Gastrocnemius medialis (tissue), 4 donors: ENCODE measurements around the gene OSBPL10.

Source experiments
- CTCF ChIP-seq, 5 experiments: fragments of 450-650 bp in 3 of 5; fragments of 200-600 bp in 2 of 5; sonication (generic) in 2 of 5; IDR thresholded peaks in 4 of 5; conservative IDR thresholded peaks in 1 of 5; 1 replicate in 4 of 5; 2 replicates in 1 of 5; pipeline ENCODE4 v1.5.1; 2016 to 2019; ENCODE audit warnings: antibody characterized with exemption in 5 of 5, mild to moderate bottlenecking in 3 of 5, moderate library complexity in 3 of 5
- POLR2A ChIP-seq, 2 donors: fragments of 450-650 bp; IDR thresholded peaks; one replicate each; pipeline ENCODE4 v1.6.1; 2017; ENCODE audit warnings: antibody characterized with exemption in 2 of 2, mild to moderate bottlenecking in 2 of 2, moderate library complexity in 2 of 2

- TF ChIP-seq CTCF (IDR thresholded peaks at IDR 0.05 in 4 of 5, conservative IDR thresholded peaks at IDR 0.05 in 1 of 5) (no peak), POLR2A (IDR thresholded peaks at IDR 0.05) (no peak)
Measured at GRCh38 chr3:31701286-31701685, 279.8 kb downstream of the OSBPL10 start.
